Spleen (tissue), 11 donors: ENCODE data around the gene EFCAB8. TPM values are rescaled to one million over a fixed set of nuclear protein-coding genes. Genes with fewer than 3 reads are reported as not detected.

Experiments used
- DNase-seq: peaks from one replicate; pipeline ENCODE4 v3.0.0-alpha.2; 2020
- H3K27ac ChIP-seq, 8 donors: fragments of 200-600 bp; sonication (generic) in 7 of 8; 1 replicate in 4 of 8; 2 replicates in 4 of 8; pipeline versions ENCODE4 v1.5.0 to v1.8.0; 2016 to 2021; ENCODE audit warnings: inconsistent platforms in 4 of 8, mild to moderate bottlenecking in 4 of 8, moderate library complexity in 1 of 8
- H3K27me3 ChIP-seq, 7 donors: fragments of 200-600 bp; sonication (generic) in 6 of 7; replicated peaks in 1 of 7; 1 replicate in 4 of 7; 2 replicates in 3 of 7; pipeline versions ENCODE4 v1.5.0 to v1.8.0; 2016 to 2021; ENCODE audit warnings: inconsistent platforms in 3 of 7, mild to moderate bottlenecking in 1 of 7
- H3K36me3 ChIP-seq, 6 donors: fragments of 200-600 bp; sonication (generic) in 5 of 6; 1 replicate in 4 of 6; 2 replicates in 2 of 6; pipeline versions ENCODE4 v1.5.0 to v1.8.0; 2016 to 2021; ENCODE audit warnings: inconsistent platforms in 2 of 6
- H3K4me1 ChIP-seq, 6 donors: fragments of 200-600 bp; sonication (generic) in 5 of 6; 1 replicate in 3 of 6; 2 replicates in 3 of 6; pipeline versions ENCODE4 v1.5.0 to v1.8.0; 2016 to 2021; ENCODE audit warnings: inconsistent platforms in 3 of 6
- H3K4me3 ChIP-seq, 8 donors: fragments of 200-600 bp; sonication (generic) in 7 of 8; 1 replicate in 4 of 8; 2 replicates in 4 of 8; pipeline versions ENCODE4 v1.5.0 to v1.8.0; 2016 to 2021; ENCODE audit warnings: inconsistent platforms in 4 of 8, mild to moderate bottlenecking in 4 of 8, moderate library complexity in 2 of 8
- H3K9me3 ChIP-seq, 8 donors: fragments of 200-600 bp; sonication (generic) in 7 of 8; 1 replicate in 4 of 8; 2 replicates in 4 of 8; pipeline versions ENCODE4 v1.5.0 to v1.8.0; 2016 to 2021; ENCODE audit warnings: inconsistent platforms in 4 of 8
- POLR2A ChIP-seq, 3 donors: fragments of 450-650 bp; IDR thresholded peaks; one replicate each; pipeline ENCODE4 v1.5.1; 2017; ENCODE audit warnings: antibody characterized with exemption in 3 of 3, mild to moderate bottlenecking in 1 of 3
- POLR2AphosphoS5 ChIP-seq, 3 donors: sonication (generic); formaldehyde crosslinking; IDR thresholded peaks; one replicate each; pipeline ENCODE4 v1.5.1; 2017; ENCODE audit warnings: antibody characterized with exemption in 3 of 3
- WGBS, 5 donors: extraction: QIAGEN DNeasy Blood & Tissue Kit in 3 of 5; methylation state at CpG; one replicate each; pipeline versions ENCODE4 v1.1.5 to v1.1.7; 2013 to 2018; 5-methylcytosine and 5-hydroxymethylcytosine counted together
- intact Hi-C: fragments of 100-400 bp; cut with DNase I; formaldehyde crosslinking; loops from one replicate; pipeline ENCODE4 v1.15.0; 2023; ENCODE audit warnings: low total_unique reads
- polyA plus RNA-seq, 3 donors: library from polyadenylated mRNA; stranded (reverse); fragments of 200-250 nt; gene quantifications; one replicate each; pipeline ENCODE4 v1.2.1, GENCODE V29; 2013
- total RNA-seq, 7 donors: library from RNA; depleted of rRNA in 3 of 7; stranded (reverse); fragments of >200 nt in 3 of 7; fragmentation: NEBNext Ultra II Directional in 4 of 7; extraction: Animal tissue kit (Norgen Biotek cat#: 25700) in 4 of 7; gene quantifications; one replicate each; pipeline versions ENCODE4 v1.1.0 to v1.2.1, GENCODE V29; 2016 to 2021
- TF ChIP-seq, protein P1 (sequence below), 11 experiments: fragments of 200-600 bp in 7 of 11; fragments of 450-650 bp in 4 of 11; sonication (generic) in 4 of 11; IDR thresholded peaks in 8 of 11; conservative IDR thresholded peaks in 3 of 11; 1 replicate in 7 of 11; 2 replicates in 4 of 11; pipeline versions ENCODE4 v1.4.0 to v1.8.0; 2016 to 2021; ENCODE audit warnings: antibody characterized with exemption in 11 of 11, inconsistent platforms in 4 of 11, mild to moderate bottlenecking in 1 of 11
- donor health status: healthy with polysubstance abuse.
- donor health status: DM: no; HTN: no; CAD: no; lungs with moderate emphysema.
- donor health status: DM: no; HTN: no; CAD: no.
- donor health status: Bipolar disorder and iron deficiency.
- donor health status: healthy.
- donor health status: DM: no; HTN: no; CAD: no.
- donor health status: DM: yes; HTN: yes; CAD: no.

The EFCAB8 gene
- total and polyA plus RNA-seq, 10 donors: 0.06 to 4.2 (median 1.0) TPM

DNA sequence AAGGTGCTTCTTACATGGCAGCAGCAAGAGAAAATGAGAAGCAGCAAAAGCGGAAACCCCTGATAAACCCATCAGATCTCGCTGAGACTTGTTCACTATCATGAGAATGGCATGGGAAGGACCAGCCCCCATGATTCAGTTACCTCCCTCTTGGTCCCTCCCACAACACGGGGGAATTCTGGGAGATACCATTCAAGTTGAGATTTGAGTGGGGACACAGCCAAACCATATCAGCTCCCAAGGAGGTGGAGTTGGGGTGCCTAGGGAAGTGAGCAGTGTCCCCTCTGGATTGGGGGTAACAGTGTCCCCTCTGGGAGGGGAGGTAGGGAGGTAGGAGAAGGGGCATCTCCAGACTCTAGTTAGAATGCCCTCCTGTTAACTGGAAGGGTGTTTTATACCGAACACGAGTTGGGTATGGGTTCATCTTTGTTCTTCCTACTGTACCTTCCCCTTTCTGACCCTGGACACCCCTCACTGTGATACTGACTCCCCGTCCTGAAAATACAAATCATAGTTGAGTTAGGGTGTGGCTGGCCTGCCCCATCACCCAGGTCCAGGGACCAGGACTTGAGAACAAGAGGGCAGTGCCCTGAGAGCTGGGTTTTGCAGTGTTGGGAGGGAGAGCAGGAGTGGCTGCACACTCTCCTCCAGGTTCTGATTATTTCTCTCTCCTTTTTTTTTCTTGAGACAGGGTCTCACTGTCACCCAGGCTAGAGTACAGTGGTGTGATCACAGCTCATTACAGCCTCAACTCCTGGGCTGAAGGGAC is 62.0 kb downstream of the EFCAB8 start:
- TF ChIP-seq, protein P1, sequence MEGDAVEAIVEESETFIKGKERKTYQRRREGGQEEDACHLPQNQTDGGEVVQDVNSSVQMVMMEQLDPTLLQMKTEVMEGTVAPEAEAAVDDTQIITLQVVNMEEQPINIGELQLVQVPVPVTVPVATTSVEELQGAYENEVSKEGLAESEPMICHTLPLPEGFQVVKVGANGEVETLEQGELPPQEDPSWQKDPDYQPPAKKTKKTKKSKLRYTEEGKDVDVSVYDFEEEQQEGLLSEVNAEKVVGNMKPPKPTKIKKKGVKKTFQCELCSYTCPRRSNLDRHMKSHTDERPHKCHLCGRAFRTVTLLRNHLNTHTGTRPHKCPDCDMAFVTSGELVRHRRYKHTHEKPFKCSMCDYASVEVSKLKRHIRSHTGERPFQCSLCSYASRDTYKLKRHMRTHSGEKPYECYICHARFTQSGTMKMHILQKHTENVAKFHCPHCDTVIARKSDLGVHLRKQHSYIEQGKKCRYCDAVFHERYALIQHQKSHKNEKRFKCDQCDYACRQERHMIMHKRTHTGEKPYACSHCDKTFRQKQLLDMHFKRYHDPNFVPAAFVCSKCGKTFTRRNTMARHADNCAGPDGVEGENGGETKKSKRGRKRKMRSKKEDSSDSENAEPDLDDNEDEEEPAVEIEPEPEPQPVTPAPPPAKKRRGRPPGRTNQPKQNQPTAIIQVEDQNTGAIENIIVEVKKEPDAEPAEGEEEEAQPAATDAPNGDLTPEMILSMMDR (IDR thresholded peaks at IDR 0.05 in 8 of 11, conservative IDR thresholded peaks at IDR 0.05 in 3 of 11): no peak
- TF ChIP-seq POLR2AphosphoS5 (IDR thresholded peaks at IDR 0.05) (no peak), POLR2A (IDR thresholded peaks at IDR 0.05) (no peak)
- no peak for DNase-seq

DNA sequence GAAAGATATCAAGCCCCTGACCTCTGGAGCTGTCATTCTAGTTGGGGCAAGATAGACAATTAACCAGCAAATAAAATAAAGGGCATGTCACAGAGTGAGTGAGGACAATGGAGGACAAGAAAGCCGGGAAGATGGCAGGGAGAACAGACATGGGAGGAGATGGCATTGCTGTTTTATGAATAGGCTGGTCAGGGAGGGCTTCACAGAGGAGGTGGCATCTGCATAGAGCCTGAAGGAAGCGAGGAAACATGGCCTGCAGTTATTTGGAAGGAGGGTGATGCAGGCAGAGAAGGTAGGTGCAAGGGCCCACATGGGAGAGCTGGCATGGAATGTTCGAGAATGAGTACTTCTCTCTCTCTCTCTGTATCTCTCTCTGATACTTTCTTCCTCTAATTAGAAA is 63.7 kb downstream of the EFCAB8 start:
- no peak for TF ChIP-seq POLR2A (IDR thresholded peaks at IDR 0.05)
- TF ChIP-seq, protein P1 (IDR thresholded peaks at IDR 0.05 in 8 of 11, conservative IDR thresholded peaks at IDR 0.05 in 3 of 11): no peak
- TF ChIP-seq POLR2AphosphoS5 (IDR thresholded peaks at IDR 0.05): no peak

More for the DNA sequence above, 62.0 kb downstream of the EFCAB8 start:
- H3K4me1 ChIP-seq: no peaks in the 10 kb centered on the region
- no peaks in the 10 kb centered on the region for H3K36me3 ChIP-seq
- no peaks in the 10 kb centered on the region for H3K27me3 ChIP-seq
- H3K27ac ChIP-seq: no peak overlapping the region
- intact Hi-C loops: no loop called here
- H3K9me3 ChIP-seq: peaks cover 1 to 17% (median 13%) of the 10 kb centered on the region in 8 donors
- no peak overlapping the region for H3K4me3 ChIP-seq
- 79 to 87% (median 83%) methylated on average over 6 of the region's 6 CpGs for WGBS, 5 donors

DNA sequence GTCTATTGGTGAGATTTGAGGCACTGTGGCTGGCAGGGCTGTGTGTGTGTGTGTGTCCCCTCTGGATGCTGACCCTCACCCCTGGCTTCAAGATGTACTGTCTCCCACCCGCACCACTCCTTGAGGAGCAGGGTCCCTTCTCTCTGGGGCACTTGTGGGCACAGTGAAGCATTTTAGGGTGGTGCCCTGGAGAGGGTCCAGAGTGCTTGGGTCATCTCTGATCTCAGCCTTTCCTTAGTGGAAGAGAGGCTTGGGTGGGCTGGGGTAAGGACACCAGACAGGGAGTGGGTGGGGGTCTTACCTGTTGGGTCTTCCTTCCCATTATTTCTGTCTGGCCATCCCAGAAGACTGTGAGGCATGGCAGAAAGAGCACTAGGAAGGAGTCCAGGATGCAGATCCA is 66.1 kb downstream of the EFCAB8 start:
- H3K4me3 ChIP-seq: no peak overlapping the region
- no peak overlapping the region for H3K27ac ChIP-seq
- no peaks in the 10 kb centered on the region for H3K9me3 ChIP-seq
- no peaks in the 10 kb centered on the region for H3K4me1 ChIP-seq
- H3K27me3 ChIP-seq: no peaks in the 10 kb centered on the region
- intact Hi-C loops: no loop called here
- TF ChIP-seq POLR2AphosphoS5 (IDR thresholded peaks at IDR 0.05) (no peak), POLR2A (IDR thresholded peaks at IDR 0.05) (no peak)
- TF ChIP-seq, protein P1 (IDR thresholded peaks at IDR 0.05 in 8 of 11, conservative IDR thresholded peaks at IDR 0.05 in 3 of 11): no peak
- DNase-seq: no peak
- no peaks in the 10 kb centered on the region for H3K36me3 ChIP-seq
- 67 to 94% (median 91%) methylated on average over 1 of the region's 1 CpG for WGBS, 5 donors

More for the DNA sequence above, 63.7 kb downstream of the EFCAB8 start:
- intact Hi-C loops: no loop called here
- no peaks in the 10 kb centered on the region for H3K4me1 ChIP-seq
- H3K27me3 ChIP-seq: no peaks in the 10 kb centered on the region
- H3K36me3 ChIP-seq: no peaks in the 10 kb centered on the region
- no peak overlapping the region for H3K27ac ChIP-seq
- H3K4me3 ChIP-seq: no peak overlapping the region
- 75 to 88% (median 77%) methylated on average over 3 of the region's 3 CpGs for WGBS, 5 donors
- no peaks in the 10 kb centered on the region for H3K9me3 ChIP-seq
- DNase-seq: no peak

DNA sequence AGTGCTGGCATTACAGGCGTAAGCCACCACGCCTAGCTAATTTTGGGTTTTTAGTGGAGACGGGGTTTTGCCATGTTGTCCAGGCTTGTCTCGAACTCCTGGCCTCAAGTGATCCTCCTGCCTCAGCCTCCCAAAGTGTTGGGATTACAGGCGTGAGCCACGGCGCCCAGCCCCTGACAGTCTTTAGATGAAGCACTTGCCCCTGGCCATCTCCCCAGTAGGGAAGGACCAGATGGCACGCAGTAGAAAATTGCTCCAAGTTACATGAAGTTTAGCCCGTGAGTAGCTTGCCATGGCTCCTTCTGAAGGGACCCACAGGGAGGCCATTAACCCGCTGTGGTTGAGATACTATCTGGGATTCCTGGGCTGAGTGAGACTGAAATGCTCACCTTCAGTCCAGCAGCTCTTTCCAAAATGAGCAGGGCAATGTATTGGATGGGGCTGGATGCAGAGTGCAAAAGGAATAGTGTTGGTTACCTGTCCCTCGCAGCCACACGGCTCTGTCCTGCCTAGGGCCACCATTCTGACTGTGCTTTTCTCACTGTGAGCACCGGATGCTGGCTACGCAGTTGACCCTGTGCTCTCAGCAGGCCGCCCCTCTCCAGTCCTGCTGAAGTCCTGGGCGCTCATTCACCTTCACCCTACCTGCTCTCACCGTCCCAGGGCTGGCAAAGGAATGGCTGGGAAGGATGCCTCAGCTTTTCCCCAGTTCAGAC is 66.9 kb downstream of the EFCAB8 start:
- no peak overlapping the region for H3K4me3 ChIP-seq
- no peaks in the 10 kb centered on the region for H3K9me3 ChIP-seq
- intact Hi-C loops: no loop called here
- H3K27ac ChIP-seq: no peak overlapping the region
- no peak for TF ChIP-seq POLR2AphosphoS5 (IDR thresholded peaks at IDR 0.05)
- TF ChIP-seq, protein P1 (IDR thresholded peaks at IDR 0.05 in 8 of 11, conservative IDR thresholded peaks at IDR 0.05 in 3 of 11): no peak
- no peak for TF ChIP-seq POLR2A (IDR thresholded peaks at IDR 0.05)
- H3K27me3 ChIP-seq: no peaks in the 10 kb centered on the region
- DNase-seq: no peak
- no peaks in the 10 kb centered on the region for H3K4me1 ChIP-seq
- H3K36me3 ChIP-seq: no peaks in the 10 kb centered on the region
- WGBS, 5 donors: 89 to 92% (median 90%) methylated on average over 17 of the region's 17 CpGs
